HEK293 (cell line): ENCODE measurements around the gene SSTR5.

Experiments used
- BCL11A ChIP-seq: fragments of 450-650 bp; formaldehyde crosslinking; IDR thresholded peaks from 2 replicates; pipeline ENCODE4 v1.5.1; 2016; ENCODE audit warnings: low read depth, missing biosample characterization, missing genetic modification characterization
- CTCF ChIP-seq: fragments of 450-650 bp; formaldehyde crosslinking; IDR thresholded peaks from 2 replicates; pipeline ENCODE4 v1.5.1; 2016; ENCODE audit warnings: missing biosample characterization, missing genetic modification characterization
- KLF8 ChIP-seq: fragments of 450-650 bp; formaldehyde crosslinking; IDR thresholded peaks from 2 replicates; pipeline ENCODE4 v1.5.1; 2016; ENCODE audit warnings: missing biosample characterization, missing genetic modification characterization
- ZNF114 ChIP-seq: fragments of 450-650 bp; formaldehyde crosslinking; IDR thresholded peaks from 2 replicates; pipeline ENCODE4 v1.5.0; 2017; ENCODE audit warnings: missing biosample characterization, missing genetic modification characterization
- ZNF175 ChIP-seq: fragments of 450-650 bp; formaldehyde crosslinking; IDR thresholded peaks from 2 replicates; pipeline ENCODE4 v1.5.1; 2016; ENCODE audit warnings: missing biosample characterization, missing genetic modification characterization
- ZNF24 ChIP-seq: fragments of 450-650 bp; formaldehyde crosslinking; IDR thresholded peaks from 2 replicates; pipeline ENCODE4 v1.5.1; 2016; ENCODE audit warnings: missing biosample characterization, missing genetic modification characterization
- ZNF274 ChIP-seq, 2 experiments: fragments of 200-500 bp in 1 of 2; fragments of 450-650 bp in 1 of 2; sonication (Bioruptor generic) in 1 of 2; formaldehyde crosslinking in 1 of 2; IDR thresholded peaks; 2 replicates each; pipeline versions ENCODE4 v1.5.1 to v1.6.1; 2014 to 2016; ENCODE audit warnings: borderline replicate concordance in 1 of 2, inconsistent platforms in 1 of 2, low read length in 1 of 2, missing biosample characterization in 1 of 2, missing genetic modification characterization in 1 of 2
- ZNF510 ChIP-seq: fragments of 450-650 bp; formaldehyde crosslinking; IDR thresholded peaks from 2 replicates; pipeline ENCODE4 v1.5.1; 2018; ENCODE audit warnings: mild to moderate bottlenecking, missing genetic modification characterization, missing biosample characterization; ENCODE audit not compliant: insufficient replicate concordance
- ZNF639 ChIP-seq: fragments of 450-650 bp; formaldehyde crosslinking; IDR thresholded peaks from 2 replicates; pipeline ENCODE4 v1.5.1; 2016; ENCODE audit warnings: missing biosample characterization, missing genetic modification characterization
- ZNF747 ChIP-seq: fragments of 450-650 bp; formaldehyde crosslinking; IDR thresholded peaks from 2 replicates; pipeline ENCODE4 v1.5.1; 2016; ENCODE audit warnings: missing biosample characterization, missing genetic modification characterization
- ZNF76 ChIP-seq: fragments of 450-650 bp; formaldehyde crosslinking; IDR thresholded peaks from 2 replicates; pipeline ENCODE4; 2016; ENCODE audit warnings: low read depth, missing biosample characterization, missing genetic modification characterization, borderline replicate concordance
- TF ChIP-seq, protein P1 (sequence below): fragments of 450-650 bp; formaldehyde crosslinking; IDR thresholded peaks from 2 replicates; pipeline ENCODE4 v1.5.1; 2017; ENCODE audit warnings: missing biosample characterization, mild to moderate bottlenecking, missing genetic modification characterization, moderate library complexity

GRCh38 chr16:1037394-1038257 lies 34.9 kb upstream of the SSTR5 start:
- TF ChIP-seq ZNF274 (IDR thresholded peaks at IDR 0.05; ENCODE audit: low read length) (no peak), ZNF274 (tag by site-specific recombination; IDR thresholded peaks at IDR 0.05; ENCODE audit: borderline replicate concordance) (no peak), CTCF (tag by site-specific recombination) (no peak), ZNF24 (no peak), ZNF76 (no peak), BCL11A (tag by site-specific recombination) (no peak), ZNF747 (tag by site-specific recombination) (no peak), ZNF639 (tag by site-specific recombination) (no peak), ZNF175 (tag by site-specific recombination) (no peak), KLF8 (tag by site-specific recombination) (no peak), ZNF510 (tag by site-specific recombination) (no peak), ZNF114 (tag by site-specific recombination) (no peak)
- TF ChIP-seq, protein P1, sequence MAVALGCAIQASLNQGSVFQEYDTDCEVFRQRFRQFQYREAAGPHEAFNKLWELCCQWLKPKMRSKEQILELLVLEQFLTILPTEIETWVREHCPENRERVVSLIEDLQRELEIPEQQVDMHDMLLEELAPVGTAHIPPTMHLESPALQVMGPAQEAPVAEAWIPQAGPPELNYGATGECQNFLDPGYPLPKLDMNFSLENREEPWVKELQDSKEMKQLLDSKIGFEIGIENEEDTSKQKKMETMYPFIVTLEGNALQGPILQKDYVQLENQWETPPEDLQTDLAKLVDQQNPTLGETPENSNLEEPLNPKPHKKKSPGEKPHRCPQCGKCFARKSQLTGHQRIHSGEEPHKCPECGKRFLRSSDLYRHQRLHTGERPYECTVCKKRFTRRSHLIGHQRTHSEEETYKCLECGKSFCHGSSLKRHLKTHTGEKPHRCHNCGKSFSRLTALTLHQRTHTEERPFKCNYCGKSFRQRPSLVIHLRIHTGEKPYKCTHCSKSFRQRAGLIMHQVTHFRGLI: no peak
